GM19463 (cell line): ENCODE results near the gene MDFI.

Experiments used
- ATAC-seq: cut with Tn5 transposase; IDR thresholded peaks from one replicate; pipeline ENCODE4 v1.9.1; 2021; ENCODE audit warnings: mild to moderate bottlenecking, moderate library complexity; ENCODE audit not compliant: unreplicated experiment

The MDFI gene

GRCh38 chr6:41700463-41701347, 62.4 kb downstream of the MDFI start:
- no peak for ATAC-seq

- no peak for ATAC-seq
Observed at GRCh38 chr6:41702089-41702745, 63.9 kb downstream of the MDFI start.

- ATAC-seq = no peak
Observed at GRCh38 chr6:41702771-41703494, 64.7 kb downstream of the MDFI start.
